Endodermal cell (in vitro differentiated cells): Measurements from ENCODE around the gene ARGLU1. TPM values are rescaled to one million over a fixed set of nuclear protein-coding genes. Genes with fewer than 3 reads are reported as not detected.

Experiments used
- DNase-seq: peaks from one replicate; pipeline ENCODE4 v3.0.0-alpha.2; 2017
- H3K27ac ChIP-seq: 2 replicates; pipeline ENCODE4 v1.5.1; 2013; ENCODE audit warnings: mild to moderate bottlenecking, low read depth, low read length, moderate library complexity
- H3K27me3 ChIP-seq: 2 replicates; pipeline ENCODE4 v1.6.1; 2013; ENCODE audit warnings: mild to moderate bottlenecking, low read length, moderate library complexity; ENCODE audit not compliant: insufficient read depth, control insufficient read depth, poor library complexity, severe bottlenecking
- H3K36me3 ChIP-seq: 2 replicates; pipeline ENCODE4 v1.7.0; 2013; ENCODE audit warnings: mild to moderate bottlenecking, low read length, moderate library complexity; ENCODE audit not compliant: control insufficient read depth, insufficient read depth
- H3K4me1 ChIP-seq: one replicate; pipeline ENCODE4 v1.7.0; 2013; ENCODE audit warnings: low read length; ENCODE audit not compliant: control insufficient read depth, insufficient read depth
- H3K4me3 ChIP-seq: 2 replicates; pipeline ENCODE4 v1.5.1; 2013; ENCODE audit warnings: mild to moderate bottlenecking, low read length, moderate library complexity
- H3K9ac ChIP-seq: 2 replicates; pipeline ENCODE4 v1.6.1; 2013; ENCODE audit warnings: mild to moderate bottlenecking, low read length, moderate library complexity; ENCODE audit not compliant: poor library complexity, severe bottlenecking; ENCODE audit errors: extremely low read depth
- H3K9me3 ChIP-seq: 2 replicates; pipeline ENCODE4 v1.6.1; 2013; ENCODE audit warnings: mild to moderate bottlenecking, low read length, moderate library complexity; ENCODE audit not compliant: control insufficient read depth
- H3K27ac Mint-ChIP-seq: 2 replicates; pipeline ENCODE4 v1.8.0; 2020; ENCODE audit warnings: mixed read lengths
- H3K27me3 Mint-ChIP-seq: 2 replicates; pipeline ENCODE4 v1.8.0; 2021; ENCODE audit warnings: mild to moderate bottlenecking, mixed read lengths; ENCODE audit not compliant: insufficient read depth
- H3K36me3 Mint-ChIP-seq: 2 replicates; pipeline ENCODE4 v1.8.0; 2020; ENCODE audit warnings: low read depth, mixed read lengths
- H3K4me1 Mint-ChIP-seq: 2 replicates; pipeline ENCODE4 v1.8.0; 2020; ENCODE audit warnings: mixed read lengths
- H3K4me3 Mint-ChIP-seq: 2 replicates; pipeline ENCODE4 v1.8.0; 2020; ENCODE audit warnings: mild to moderate bottlenecking, moderate library complexity, mixed read lengths
- H3K9me3 Mint-ChIP-seq: 2 replicates; pipeline ENCODE4 v1.8.0; 2020; ENCODE audit warnings: mild to moderate bottlenecking, mixed read lengths
- WGBS, 2 experiments: methylation state at CpG; one replicate each; pipeline versions ENCODE4 v1.1.5 to v1.1.7; 2013; ENCODE audit warnings: missing lambda C conversion rate in 2 of 2, mixed read lengths in 1 of 2; ENCODE audit not compliant: insufficient coverage in 1 of 2, insufficient read length in 1 of 2; 5-methylcytosine and 5-hydroxymethylcytosine counted together
- total RNA-seq, 2 donors: library from RNA; stranded (reverse); fragmentation: NEBNext Ultra II Directional in 1 of 2; extraction: Animal tissue kit (Norgen Biotek cat#: 25700) in 1 of 2; gene quantifications; 2 replicates in 1 of 2; 3 replicates in 1 of 2; pipeline ENCODE4 v1.2.1, GENCODE V29; 2021
- TF ChIP-seq, protein P1 (sequence below): fragments of 200-600 bp; sonication (generic); conservative IDR thresholded peaks from 2 replicates; pipeline ENCODE4 v1.5.0; 2021; ENCODE audit warnings: antibody characterized with exemption, mild to moderate bottlenecking

The ARGLU1 gene
- total RNA-seq, 2 donors from 2014 or later: 80.6 to 101 TPM

DNA sequence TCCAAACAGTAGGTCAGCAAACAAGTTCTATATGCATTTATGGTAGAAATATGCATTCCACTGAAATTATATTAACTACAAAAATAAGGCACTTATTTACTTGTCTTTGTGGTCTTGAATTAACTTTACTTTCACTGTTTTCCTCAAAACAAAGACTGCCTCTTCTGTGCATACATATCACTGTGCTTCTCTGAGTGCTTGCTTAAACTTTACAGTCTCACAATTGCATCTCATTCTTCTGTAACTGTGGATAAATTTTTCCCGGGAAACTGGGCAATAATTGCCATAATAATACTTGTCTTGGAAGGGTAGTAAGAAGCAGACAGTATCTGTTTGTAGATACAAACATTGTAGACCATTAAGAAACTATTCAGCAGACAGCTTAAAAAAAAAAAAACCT, 70.9 kb downstream of the ARGLU1 start:
- Histone ChIP-seq H3K4me3 (no peak overlapping the region), H3K27ac (no peak overlapping the region), H3K27me3 (no peaks in the 10 kb centered on the region), H3K4me1 (peaks cover 4% of the 10 kb centered on the region), H3K9me3 (no peaks in the 10 kb centered on the region), H3K36me3 (peaks cover 12% of the 10 kb centered on the region), H3K9ac (no peak overlapping the region)
- H3K4me3 Mint-ChIP-seq: no peak overlapping the region
- H3K27me3 Mint-ChIP-seq: peaks cover 2% of the 10 kb centered on the region
- TF ChIP-seq, protein P1, sequence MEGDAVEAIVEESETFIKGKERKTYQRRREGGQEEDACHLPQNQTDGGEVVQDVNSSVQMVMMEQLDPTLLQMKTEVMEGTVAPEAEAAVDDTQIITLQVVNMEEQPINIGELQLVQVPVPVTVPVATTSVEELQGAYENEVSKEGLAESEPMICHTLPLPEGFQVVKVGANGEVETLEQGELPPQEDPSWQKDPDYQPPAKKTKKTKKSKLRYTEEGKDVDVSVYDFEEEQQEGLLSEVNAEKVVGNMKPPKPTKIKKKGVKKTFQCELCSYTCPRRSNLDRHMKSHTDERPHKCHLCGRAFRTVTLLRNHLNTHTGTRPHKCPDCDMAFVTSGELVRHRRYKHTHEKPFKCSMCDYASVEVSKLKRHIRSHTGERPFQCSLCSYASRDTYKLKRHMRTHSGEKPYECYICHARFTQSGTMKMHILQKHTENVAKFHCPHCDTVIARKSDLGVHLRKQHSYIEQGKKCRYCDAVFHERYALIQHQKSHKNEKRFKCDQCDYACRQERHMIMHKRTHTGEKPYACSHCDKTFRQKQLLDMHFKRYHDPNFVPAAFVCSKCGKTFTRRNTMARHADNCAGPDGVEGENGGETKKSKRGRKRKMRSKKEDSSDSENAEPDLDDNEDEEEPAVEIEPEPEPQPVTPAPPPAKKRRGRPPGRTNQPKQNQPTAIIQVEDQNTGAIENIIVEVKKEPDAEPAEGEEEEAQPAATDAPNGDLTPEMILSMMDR: no peak
- H3K4me1 Mint-ChIP-seq: peaks cover 50% of the 10 kb centered on the region
- WGBS, 2 experiments: 80% methylated on average over 1 of the region's 1 CpG; no CpG with 5 or more reads in 1 of the 2 experiments
- H3K9me3 Mint-ChIP-seq: no peaks in the 10 kb centered on the region
- H3K36me3 Mint-ChIP-seq: peaks cover 7% of the 10 kb centered on the region
- no peak for DNase-seq
- H3K27ac Mint-ChIP-seq: no peak overlapping the region

DNA sequence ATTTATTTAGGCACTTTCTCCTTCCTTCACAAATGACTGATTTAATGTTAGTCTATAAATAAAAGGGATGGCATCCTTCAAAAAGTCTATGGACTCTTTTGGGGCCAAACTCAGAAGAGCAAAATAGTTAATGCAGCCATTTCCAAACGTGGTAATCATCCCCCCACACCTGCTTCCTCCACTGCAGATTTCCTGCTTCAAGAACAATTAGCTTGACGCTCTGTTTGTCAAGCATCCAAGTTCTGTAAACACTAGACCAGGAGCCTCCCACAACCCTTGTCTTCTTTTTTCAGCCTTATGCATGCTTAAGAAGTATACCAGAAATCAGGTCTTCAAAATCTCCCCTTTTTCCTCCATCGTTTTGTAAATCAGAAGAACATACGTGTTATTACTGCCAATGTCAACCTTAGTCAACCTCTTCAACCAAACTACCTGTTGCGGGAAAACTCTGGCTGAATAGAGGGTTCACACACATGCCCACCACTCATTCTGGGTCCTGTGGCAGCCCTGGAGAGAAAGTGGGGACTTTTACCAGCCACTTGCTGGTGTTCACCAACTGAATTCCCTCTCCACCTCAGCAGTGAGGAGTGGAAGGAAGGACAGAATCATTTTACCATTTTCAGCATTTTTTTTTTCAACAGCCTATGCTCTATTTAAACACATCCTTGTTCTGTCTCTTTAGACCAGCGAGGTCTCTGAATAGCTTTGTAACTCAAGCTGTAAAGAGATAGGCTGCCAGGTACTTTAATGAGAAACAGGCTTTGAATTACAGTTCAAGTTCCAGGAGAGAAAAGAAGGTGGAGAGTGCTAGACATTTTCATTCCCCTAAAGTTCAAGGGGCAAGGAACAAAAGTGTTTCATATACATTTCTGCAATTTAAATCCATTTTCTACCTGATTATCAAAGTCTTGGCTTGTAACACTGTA, 71.6 kb downstream of the ARGLU1 start:
- no peaks in the 10 kb centered on the region for H3K27me3 ChIP-seq
- H3K9ac ChIP-seq: no peak overlapping the region
- Mint-ChIP-seq H3K27ac (no peak overlapping the region), H3K9me3 (no peaks in the 10 kb centered on the region), H3K36me3 (peaks cover 7% of the 10 kb centered on the region), H3K4me3 (no peak overlapping the region), H3K27me3 (peaks cover 4% of the 10 kb centered on the region), H3K4me1 (peaks cover 54% of the 10 kb centered on the region)
- no peak overlapping the region for H3K4me3 ChIP-seq
- no peak overlapping the region for H3K27ac ChIP-seq
- no peak for DNase-seq
- H3K36me3 ChIP-seq: peaks cover 12% of the 10 kb centered on the region
- H3K9me3 ChIP-seq: no peaks in the 10 kb centered on the region
- TF ChIP-seq, protein P1: no peak
- WGBS, 2 experiments: 80 to 85% methylated on average over 3 to 6 of the region's 6 CpGs
- peaks cover 4% of the 10 kb centered on the region for H3K4me1 ChIP-seq

DNA sequence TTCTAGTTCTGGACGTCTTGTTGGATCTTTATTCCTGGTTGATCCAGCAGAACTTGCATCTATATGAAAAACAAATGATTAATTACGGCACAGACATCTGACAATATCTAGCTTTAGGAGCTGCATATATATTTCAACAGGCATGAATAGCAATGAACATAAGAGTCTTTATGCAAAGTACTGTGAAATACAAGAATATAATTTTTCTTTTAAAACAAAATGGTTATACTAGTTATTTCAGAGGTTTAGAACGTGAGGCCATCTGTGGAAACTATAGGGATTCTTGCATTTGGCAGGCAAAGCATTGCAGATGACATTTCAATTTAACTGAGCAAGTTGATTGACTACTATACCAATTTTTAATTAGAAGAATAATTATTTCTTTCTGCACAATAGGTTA, 73.0 kb downstream of the ARGLU1 start:
- WGBS, 2 experiments: 84 to 93% methylated on average over 2 to 3 of the region's 3 CpGs

More for the DNA sequence above, 73.0 kb downstream of the ARGLU1 start:
- no peak overlapping the region for H3K4me3 ChIP-seq
- H3K27me3 Mint-ChIP-seq: peaks cover 4% of the 10 kb centered on the region
- no peak overlapping the region for H3K27ac ChIP-seq
- peaks cover 7% of the 10 kb centered on the region for H3K36me3 Mint-ChIP-seq
- TF ChIP-seq, protein P1: no peak
- H3K4me3 Mint-ChIP-seq: no peak overlapping the region
- no peak overlapping the region for H3K27ac Mint-ChIP-seq
- H3K4me1 ChIP-seq: peaks cover 2% of the 10 kb centered on the region
- peaks cover 51% of the 10 kb centered on the region for H3K4me1 Mint-ChIP-seq
- H3K27me3 ChIP-seq: no peaks in the 10 kb centered on the region
- H3K9me3 Mint-ChIP-seq: no peaks in the 10 kb centered on the region
- DNase-seq: no peak
- H3K9me3 ChIP-seq: no peaks in the 10 kb centered on the region
- peaks cover 15% of the 10 kb centered on the region for H3K36me3 ChIP-seq
- no peak overlapping the region for H3K9ac ChIP-seq
